K562 (cell line): Measurements from ENCODE around the gene MALAT1. TPM values are rescaled to one million over a fixed set of nuclear protein-coding genes. Genes with fewer than 3 reads are reported as not detected.

Source experiments
- CBX3 ChIP-seq, 2 experiments: IDR thresholded peaks; 1 replicate in 1 of 2; 2 replicates in 1 of 2; pipeline ENCODE4 v1.6.1; 2012; ENCODE audit warnings: inconsistent platforms in 2 of 2, low read length in 2 of 2, borderline replicate concordance in 1 of 2, control low read depth in 1 of 2
- CCNT2 ChIP-seq: IDR thresholded peaks from 2 replicates; pipeline ENCODE4 v1.6.1; 2011; ENCODE audit warnings: borderline replicate concordance, low read depth, mild to moderate bottlenecking, moderate library complexity, mixed read lengths, low read length; ENCODE audit not compliant: insufficient read length; ENCODE audit errors: extremely low read depth
- EGR1 ChIP-seq: fragments of 450-650 bp; conservative IDR thresholded peaks from 2 replicates; pipeline ENCODE4 v1.6.1; 2017; ENCODE audit warnings: mild to moderate bottlenecking
- FOXK2 ChIP-seq, 2 experiments: fragments of 450-650 bp; IDR thresholded peaks in 1 of 2; conservative IDR thresholded peaks in 1 of 2; 2 replicates each; pipeline ENCODE4 v1.6.1; 2016; ENCODE audit warnings: low read depth in 2 of 2, mild to moderate bottlenecking in 1 of 2
- FUS ChIP-seq: fragments of 200-400 bp; formaldehyde crosslinking; optimal IDR thresholded peaks from 2 replicates; pipeline ENCODE3; 2017; ENCODE audit warnings: low read depth, low read length
- HDAC3 ChIP-seq: fragments of 450-650 bp; IDR thresholded peaks from 2 replicates; pipeline ENCODE4 v1.6.1; 2018; ENCODE audit warnings: borderline replicate concordance, mild to moderate bottlenecking, moderate library complexity; ENCODE audit not compliant: partially characterized antibody
- KDM1A ChIP-seq, 2 experiments: fragments of 450-650 bp; IDR thresholded peaks; 2 replicates each; pipeline ENCODE4 v1.6.1; 2016; ENCODE audit warnings: mild to moderate bottlenecking in 2 of 2
- LARP7 ChIP-seq: fragments of 450-650 bp; IDR thresholded peaks from 2 replicates; pipeline ENCODE4 v1.6.1; 2016
- MLLT1 ChIP-seq, 2 experiments: fragments of 450-650 bp; IDR thresholded peaks; 2 replicates each; pipeline ENCODE4 v1.6.1; 2016
- POLR2A ChIP-seq: fragments of 450-650 bp; conservative IDR thresholded peaks from 2 replicates; pipeline ENCODE4 v1.6.1; 2016
- POLR2AphosphoS5 ChIP-seq: IDR thresholded peaks from 2 replicates; pipeline ENCODE4 v1.6.1; 2011; ENCODE audit warnings: mild to moderate bottlenecking, low read depth, low read length, moderate library complexity; ENCODE audit not compliant: control insufficient read depth, insufficient read depth
- RBFOX2 ChIP-seq: fragments of 200-400 bp; formaldehyde crosslinking; IDR thresholded peaks from 2 replicates; pipeline ENCODE4 v1.6.1; 2017; ENCODE audit warnings: low read depth, mild to moderate bottlenecking, low read length, moderate library complexity
- SAFB2 ChIP-seq: fragments of 200-400 bp; formaldehyde crosslinking; IDR thresholded peaks from 2 replicates; pipeline ENCODE4 v1.6.1; 2018; ENCODE audit warnings: borderline replicate concordance, low read length, low read depth, moderate library complexity; ENCODE audit not compliant: severe bottlenecking
- SMARCB1 ChIP-seq: IDR thresholded peaks from 2 replicates; pipeline ENCODE4 v1.6.1; 2011; ENCODE audit warnings: improper control_type of control experiment, low read depth; ENCODE audit not compliant: insufficient read length
- ZBTB2 ChIP-seq: fragments of 450-650 bp; IDR thresholded peaks from 2 replicates; pipeline ENCODE4 v1.6.1; 2016; ENCODE audit warnings: antibody characterized with exemption
- ZNF445 ChIP-seq: fragments of 250-450 bp; sonication (Bioruptor Pico); IDR thresholded peaks from 2 replicates; pipeline ENCODE4 v1.4.0; 2020; ENCODE audit warnings: low read depth, mild to moderate bottlenecking, moderate library complexity
- polyA plus RNA-seq, 8 experiments: library from polyadenylated mRNA; depleted of rRNA in 4 of 8; stranded (reverse) in 5 of 8; unstranded in 3 of 8; fragments of >200 nt; fragmentation: Nextera tagmentation in 2 of 8; fragmentation: Illumina TruSeq in 1 of 8; extraction: Ambion mirVana in 2 of 8; extraction: Trizol in 1 of 8; gene quantifications; 2 replicates each; pipeline versions ENCODE4 v1.2.1 to v1.2.3, GENCODE V29; 2011 to 2014; ENCODE audit warnings: inconsistent platforms in 1 of 8, missing spikeins in 1 of 8
- total RNA-seq, 7 experiments: library from RNA; depleted of rRNA in 6 of 7; stranded (reverse); fragments of >200 nt in 6 of 7; fragmentation: Illumina TruSeq in 2 of 7; extraction: Trizol in 2 of 7; gene quantifications; 2 replicates each; pipeline versions ENCODE4 v1.2.1 to v1.2.3, GENCODE V29; 2011 to 2021; ENCODE audit warnings: low replicate concordance in 1 of 7

MALAT1 gene
- total and polyA plus RNA-seq, 9 of the 15 experiments (the other 6 are each of a cell fraction or from before 2014, with no cell fraction given): 363 to 8,715 (median 2,351) TPM

- TF ChIP-seq CCNT2: no peak
- no peak for TF ChIP-seq FOXK2 (conservative IDR thresholded peaks at IDR 0.05 in 1 of 2, IDR thresholded peaks at IDR 0.05 in 1 of 2; ENCODE audit: low read depth in 2 of 2)
- TF ChIP-seq ZNF445 (CRISPR knock-in tag): no peak
- TF ChIP-seq ZBTB2: no peak
- TF ChIP-seq RBFOX2: peak; percentile 57
- no peak for TF ChIP-seq KDM1A (IDR thresholded peaks at IDR 0.05)
- peak; percentile 40 for TF ChIP-seq POLR2AphosphoS5
- 0 out of 2 replicates have a peak, but pooled peaks have one; percentile 28 for TF ChIP-seq LARP7
- TF ChIP-seq POLR2A: no peak
- TF ChIP-seq SAFB2: no peak
- no peak for TF ChIP-seq EGR1
- peak; percentile 64 for TF ChIP-seq HDAC3
- TF ChIP-seq FUS: peak; percentile 90
- no peak for TF ChIP-seq SMARCB1
- TF ChIP-seq MLLT1 (IDR thresholded peaks at IDR 0.05): peak; percentile 13 to 73; a peak in 3 of 4 replicates
- 0 out of 3 replicates have a peak, but pooled peaks of 1 of the 2 experiments have one; percentile 4 for TF ChIP-seq CBX3 (IDR thresholded peaks at IDR 0.05; ENCODE audit: borderline replicate concordance in 1 of 2, low read length in 2 of 2)
Observed at GRCh38 chr11:65503368-65503948, 4.6 kb downstream of the MALAT1 start (continued).
